Measurements from ENCODE around the gene SLFN12.
"Not testable (repeated sequence)": the region's sequence is repeated elsewhere in the genome, so short reads cannot be mapped to it uniquely, and the experiment has no call there.

SLFN12 gene

DNA sequence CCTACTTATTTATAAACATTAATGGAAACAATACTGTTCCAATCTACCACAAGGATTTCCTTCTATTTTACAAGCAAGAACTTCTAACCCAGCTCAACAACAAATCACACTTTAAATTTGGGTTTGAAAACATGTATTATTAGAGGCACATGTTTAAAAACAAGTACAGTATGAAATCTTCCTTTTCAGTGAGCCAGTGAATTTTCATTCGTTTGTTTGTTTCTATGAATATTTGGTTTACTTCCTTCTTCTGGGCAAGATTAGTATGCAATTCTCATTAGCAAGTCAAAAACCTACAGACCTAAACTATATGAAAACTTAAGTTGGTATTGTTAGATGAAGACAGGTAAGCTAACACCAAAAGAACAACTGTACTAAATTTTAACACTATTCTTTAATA, 25.7 kb downstream of the SLFN12 start:
- DNase-seq, result no peak

- DNase-seq, result no peak
Measured at GRCh38 chr17:35404360-35404759, 27.9 kb downstream of the SLFN12 start.

GRCh38 chr17:35393783-35394182, 38.5 kb downstream of the SLFN12 start:
- not testable (repeated sequence) for DNase-seq

DNA sequence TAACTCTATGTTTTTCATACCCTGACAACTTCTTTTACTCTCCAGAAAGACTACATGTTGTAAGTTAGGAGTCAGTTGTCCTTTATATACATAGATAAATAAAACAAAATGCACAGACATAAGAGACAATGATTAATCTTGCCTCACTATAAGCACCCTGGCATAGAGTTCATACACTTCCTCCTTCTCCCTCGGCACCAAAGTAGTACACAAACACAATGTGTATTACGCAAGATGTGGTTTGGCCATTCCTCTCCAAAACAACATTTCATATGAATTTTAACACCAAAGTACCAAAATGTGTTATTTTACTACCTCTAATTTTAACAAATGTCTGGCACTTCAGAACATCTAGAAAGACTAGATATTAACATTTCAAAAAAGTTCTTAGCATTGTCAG, 41.6 kb downstream of the SLFN12 start:
- no peak for DNase-seq

- no peak for DNase-seq
Measured at GRCh38 chr17:35390156-35390555, 42.1 kb downstream of the SLFN12 start.

DNA sequence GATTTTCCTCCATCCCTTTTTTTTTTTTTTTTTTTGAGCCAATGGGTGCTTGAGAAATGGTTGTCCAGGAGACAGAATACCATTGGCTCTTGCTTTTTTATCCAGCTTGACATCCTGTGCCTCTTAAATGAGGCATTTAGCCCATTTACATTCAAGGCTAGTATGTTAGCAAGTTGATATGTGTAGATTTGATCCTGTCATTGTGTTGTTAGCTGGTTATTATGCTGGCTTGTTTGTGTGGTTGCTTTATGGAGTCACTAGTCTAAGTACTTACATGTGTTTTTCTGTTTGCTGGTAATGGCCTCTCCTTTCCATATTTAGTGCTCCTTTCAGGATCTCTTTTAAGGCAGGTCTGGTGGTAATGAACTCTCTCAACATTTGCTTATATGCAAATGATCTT, 44.8 kb downstream of the SLFN12 start:
- DNase-seq, result no peak

GRCh38 chr17:35377706-35378105, 54.6 kb downstream of the SLFN12 start:
- no peak for DNase-seq

DNA sequence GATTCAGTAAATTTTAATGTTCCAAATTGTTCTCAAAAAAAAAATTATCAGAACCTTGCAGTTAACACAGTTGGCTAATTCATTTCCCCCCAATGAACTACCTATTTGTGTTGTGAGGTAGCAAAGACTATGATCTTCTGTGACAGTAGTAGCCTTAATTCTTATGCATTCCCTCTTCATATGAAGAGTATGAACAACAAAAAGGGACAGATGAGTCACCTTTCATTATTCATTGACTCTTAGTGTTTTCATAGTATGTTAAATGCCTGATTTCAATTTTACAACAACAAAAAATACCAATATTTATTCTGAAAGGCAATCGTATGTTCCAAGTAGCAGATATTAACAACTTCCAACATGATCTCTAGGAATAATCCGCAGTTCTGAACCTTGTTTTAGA, 55.2 kb downstream of the SLFN12 start:
- DNase-seq, result no peak

- no peak for DNase-seq
Measured at GRCh38 chr17:35376245-35376644, 56.1 kb downstream of the SLFN12 start.

GRCh38 chr17:35374766-35375344, 57.4 kb downstream of the SLFN12 start:
- no peak for DNase-seq

DNA sequence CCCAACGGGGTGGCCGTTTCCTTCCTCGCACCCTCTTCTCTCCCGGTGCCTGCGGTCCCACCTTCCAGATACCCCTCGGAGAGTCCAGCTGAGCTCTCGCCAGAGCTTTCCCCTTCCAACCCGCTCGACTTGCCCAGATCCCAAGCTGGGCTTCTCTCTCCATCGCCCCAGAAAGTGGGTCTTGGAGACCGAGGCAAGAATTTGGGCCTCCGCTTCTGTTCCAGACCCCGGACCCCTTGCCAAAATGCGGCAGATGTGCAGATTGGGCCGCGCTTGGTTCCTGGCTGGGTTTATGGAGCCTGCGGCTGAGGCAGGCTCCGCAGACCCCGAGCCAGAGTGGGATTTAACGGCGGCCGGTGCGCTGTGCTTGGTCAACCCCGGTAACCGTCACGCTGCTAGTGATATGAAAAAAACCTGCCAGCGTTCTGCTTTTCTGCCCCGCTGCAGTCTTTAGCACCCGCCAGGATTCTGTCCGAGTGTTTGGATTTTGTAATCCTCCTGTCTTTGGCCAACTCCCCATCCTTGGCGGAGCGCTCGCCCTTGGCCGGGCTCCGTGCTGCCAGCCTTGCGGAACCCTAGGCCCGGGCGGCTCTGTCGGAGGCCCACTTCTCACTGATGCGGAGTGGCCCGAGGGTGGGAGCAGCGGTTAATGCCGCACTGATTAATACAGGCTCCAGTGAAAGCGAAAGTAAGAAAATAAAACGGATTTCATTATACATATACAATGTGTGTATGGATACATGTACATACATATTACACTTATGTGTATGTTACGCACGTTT, 58.1 kb downstream of the SLFN12 start:
- no peak for DNase-seq

- DNase-seq, result peak; percentile 44
Measured at GRCh38 chr17:35373534-35373983, 58.7 kb downstream of the SLFN12 start, which contains the start of gene SLFN11. TSS of gene SLFN11 (minus strand) at chr17:35373621. CDS start at chr17:35363807, 9,814 bp downstream.

- DNase-seq, result no peak
Measured at GRCh38 chr17:35372846-35373533, 59.3 kb downstream of the SLFN12 start.

GRCh38 chr17:35371934-35372333, 60.4 kb downstream of the SLFN12 start:
- DNase-seq, result no peak

DNA sequence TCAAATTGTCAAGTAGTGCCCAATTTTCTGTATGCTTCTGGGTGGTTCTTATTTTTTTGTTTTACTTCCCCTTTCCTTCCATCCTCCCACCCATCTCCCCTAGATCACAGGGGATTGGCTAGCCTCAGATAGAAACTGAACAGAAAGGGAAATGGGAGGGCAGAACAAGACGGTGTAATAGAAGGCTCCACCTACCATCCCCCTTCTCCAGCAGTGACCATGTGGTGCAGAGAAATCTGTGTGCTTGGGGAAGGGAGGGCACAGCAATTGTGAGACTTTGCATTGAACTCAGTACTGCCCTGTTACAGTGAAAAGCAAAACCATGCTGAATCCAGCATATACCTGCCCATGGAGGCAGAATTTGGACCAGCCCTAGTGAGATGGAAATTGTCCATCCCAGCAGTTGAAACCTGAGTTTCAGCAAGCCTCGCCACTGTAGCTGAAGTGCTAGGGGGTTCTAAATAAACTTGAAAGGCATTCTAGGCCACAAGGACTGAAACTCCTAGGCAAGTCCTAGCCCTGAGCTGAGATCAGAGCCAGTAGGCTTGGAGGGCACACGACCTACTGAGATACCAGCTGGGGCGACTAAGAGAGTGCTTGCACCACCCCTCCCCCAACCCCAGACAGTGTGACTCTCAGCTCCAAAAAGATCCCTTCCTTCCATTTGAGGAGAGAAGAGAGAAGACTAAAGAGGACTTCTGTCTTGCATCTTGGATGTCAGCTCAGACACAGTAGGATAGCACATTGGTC, 64.0 kb downstream of the SLFN12 start:
- DNase-seq, result no peak

- DNase-seq, result no peak
Measured at GRCh38 chr17:35361027-35361426, 71.3 kb downstream of the SLFN12 start.

Measured in NCI-H1417 treated with DMSO at 0.1 percent for 48 hours (cell line).